SK-N-SH (cell line): ENCODE data around the gene ANGPTL7. TPM values are rescaled to one million over a fixed set of nuclear protein-coding genes. Genes with fewer than 3 reads are reported as not detected.

Experiments
- CTCF ChIA-PET: fragments of 300-600, 350-600 bp; formaldehyde crosslinking; extraction: SDS; loops from one replicate; lab custom pipeline; 2021; lab: Yijun Ruan, JAX
- POLR2A ChIA-PET: fragments of 350-600 bp; sonication (Branson Sonifier 250); formaldehyde crosslinking; extraction: SDS; loops from one replicate; lab custom pipeline; 2020; ENCODE audit warnings: antibody characterized with exemption, inconsistent platforms; lab: Yijun Ruan, JAX
- DNase-seq: peaks from one replicate; pipeline ENCODE4 v3.0.0; 2012
- H2AFZ ChIP-seq: fragments of 200-600 bp; sonication (generic); 2 replicates; pipeline ENCODE4 v1.8.1; 2016; ENCODE audit warnings: antibody characterized with exemption, mild to moderate bottlenecking, low read depth
- H3F3A ChIP-seq: fragments of 200-600 bp; sonication (generic); replicated peaks from 2 replicates; pipeline ENCODE3; 2016; ENCODE audit warnings: antibody characterized with exemption, mild to moderate bottlenecking; ENCODE audit not compliant: insufficient read depth
- H3K27ac ChIP-seq, 2 experiments: fragments of 200-500 bp in 1 of 2; fragments of 200-600 bp in 1 of 2; sonication (Bioruptor generic) in 1 of 2; sonication (generic), shearing (Covaris generic) in 1 of 2; 2 replicates each; pipeline versions ENCODE4 v1.5.1 to v1.6.1; 2014 to 2016; ENCODE audit warnings: low read depth in 2 of 2, inconsistent platforms in 1 of 2, low read length in 1 of 2, mild to moderate bottlenecking in 1 of 2, mixed read lengths in 1 of 2
- H3K27me3 ChIP-seq: fragments of 200-600 bp; sonication (generic), shearing (Covaris generic); 2 replicates; pipeline ENCODE4 v1.6.1; 2016; ENCODE audit warnings: mixed run types; ENCODE audit not compliant: insufficient read depth
- H3K36me3 ChIP-seq, 2 experiments: fragments of 200-500 bp in 1 of 2; fragments of 200-600 bp in 1 of 2; sonication (Bioruptor generic) in 1 of 2; sonication (generic) in 1 of 2; replicated peaks in 1 of 2; 2 replicates each; pipeline versions ENCODE3 to v1.5.1; 2014 to 2016; ENCODE audit warnings: low read length in 1 of 2, mild to moderate bottlenecking in 1 of 2; ENCODE audit not compliant: insufficient read depth in 2 of 2, control insufficient read depth in 1 of 2
- H3K4me1 ChIP-seq, 2 experiments: fragments of 200-500 bp in 1 of 2; fragments of 200-600 bp in 1 of 2; sonication (Bioruptor generic) in 1 of 2; sonication (generic), shearing (Covaris generic) in 1 of 2; 2 replicates each; pipeline versions ENCODE4 v1.5.1 to v1.6.1; 2014 to 2016; ENCODE audit warnings: low read depth in 1 of 2, low read length in 1 of 2, mixed run types in 1 of 2; ENCODE audit not compliant: insufficient read depth in 2 of 2, control insufficient read depth in 1 of 2
- H3K4me2 ChIP-seq: fragments of 200-600 bp; sonication (generic), shearing (Covaris generic); 2 replicates; pipeline ENCODE4 v1.6.1; 2017; ENCODE audit warnings: mixed run types
- H3K4me3 ChIP-seq, 2 experiments: fragments of 200-500 bp in 1 of 2; fragments of 200-600 bp in 1 of 2; sonication (Bioruptor generic) in 1 of 2; sonication (generic), shearing (Covaris generic) in 1 of 2; 2 replicates each; pipeline versions ENCODE4 v1.5.1 to v1.8.1; 2014 to 2016; ENCODE audit warnings: low read depth in 2 of 2, inconsistent platforms in 1 of 2, low read length in 1 of 2, mild to moderate bottlenecking in 1 of 2, mixed read lengths in 1 of 2, moderate library complexity in 1 of 2
- H3K79me2 ChIP-seq: fragments of 200-600 bp; sonication (generic); 2 replicates; pipeline ENCODE4 v1.8.1; 2017; ENCODE audit warnings: mild to moderate bottlenecking; ENCODE audit not compliant: insufficient read depth
- H3K9ac ChIP-seq: fragments of 200-600 bp; sonication (generic); 2 replicates; pipeline ENCODE4 v1.6.1; 2017; ENCODE audit warnings: mixed run types
- H3K9me2 ChIP-seq: fragments of 200-600 bp; sonication (generic); 2 replicates; pipeline ENCODE4 v1.6.1; 2017; ENCODE audit warnings: mixed run types
- H3K9me3 ChIP-seq: fragments of 200-600 bp; sonication (generic); 2 replicates; pipeline ENCODE4 v1.6.1; 2017; ENCODE audit warnings: mixed run types, mild to moderate bottlenecking, moderate library complexity
- H4K20me1 ChIP-seq: fragments of 200-600 bp; sonication (generic); 2 replicates; pipeline ENCODE4 v1.6.1; 2017; ENCODE audit warnings: mild to moderate bottlenecking, mixed run types; ENCODE audit not compliant: insufficient read depth
- CHD2 ChIP-seq: fragments of 150-350 bp; IDR thresholded peaks from 2 replicates; pipeline ENCODE4 v1.6.1; 2018; ENCODE audit warnings: low read length; ENCODE audit not compliant: partially characterized antibody
- EZH2phosphoT487 ChIP-seq: fragments of 200-600 bp; sonication (generic); IDR thresholded peaks from 2 replicates; pipeline ENCODE4 v1.6.1; 2017; ENCODE audit warnings: low read depth, mixed run types, mild to moderate bottlenecking, antibody characterized with exemption, moderate library complexity, borderline replicate concordance
- FOSL2 ChIP-seq: IDR thresholded peaks from 2 replicates; pipeline ENCODE4 v1.4.0; 2012; ENCODE audit warnings: low read depth, mild to moderate bottlenecking, moderate library complexity, borderline replicate concordance
- FOXJ3 ChIP-seq: sonication (generic); formaldehyde crosslinking; IDR thresholded peaks from 2 replicates; pipeline ENCODE4 v1.5.1; 2020; ENCODE audit warnings: mild to moderate bottlenecking, missing genetic modification reagents
- FOXM1 ChIP-seq: IDR thresholded peaks from 2 replicates; pipeline ENCODE4 v1.4.0; 2012; ENCODE audit warnings: low read depth, mild to moderate bottlenecking
- MAX ChIP-seq: IDR thresholded peaks from 2 replicates; pipeline ENCODE4 v1.4.0; 2012; ENCODE audit warnings: low read depth
- MEF2A ChIP-seq: IDR thresholded peaks from 2 replicates; pipeline ENCODE4 v1.4.0; 2012; ENCODE audit warnings: low read depth, borderline replicate concordance
- NFIC ChIP-seq: IDR thresholded peaks from 2 replicates; pipeline ENCODE4 v1.4.0; 2012; ENCODE audit warnings: borderline replicate concordance
- NRF1 ChIP-seq: IDR thresholded peaks from 2 replicates; pipeline ENCODE4 v1.6.1; 2012; ENCODE audit warnings: low read depth, mild to moderate bottlenecking, low read length
- RXRA ChIP-seq: IDR thresholded peaks from 2 replicates; pipeline ENCODE4 v1.4.0; 2012; ENCODE audit warnings: low read depth, mild to moderate bottlenecking, borderline replicate concordance
- TAF1 ChIP-seq: IDR thresholded peaks from 2 replicates; pipeline ENCODE4 v1.6.1; 2012; ENCODE audit warnings: low read depth, mild to moderate bottlenecking, low read length, moderate library complexity, borderline replicate concordance
- YY1 ChIP-seq: IDR thresholded peaks from 2 replicates; pipeline ENCODE4 v1.4.0; 2012; ENCODE audit warnings: low read depth, mild to moderate bottlenecking
- WGBS: methylation state at CpG from one replicate; pipeline ENCODE4 v1.1.6; 2017; ENCODE audit warnings: low lambda C conversion rate; 5-methylcytosine and 5-hydroxymethylcytosine counted together
- polyA plus RNA-seq, 3 experiments: library from polyadenylated mRNA; depleted of rRNA; stranded (reverse); fragments of >200 nt; gene quantifications; 2 replicates each; pipeline ENCODE4 v1.2.3, GENCODE V29; 2012
- TF ChIP-seq, protein P1 (sequence below): fragments of 150-350 bp; IDR thresholded peaks from 2 replicates; pipeline ENCODE4 v1.6.1; 2017; ENCODE audit warnings: antibody characterized with exemption, low read length, low read depth, borderline replicate concordance
- TF ChIP-seq, protein P2 (sequence below): IDR thresholded peaks from 2 replicates; pipeline ENCODE4; 2012
- TF ChIP-seq, protein P3 (sequence below): fragments of 150-350 bp; IDR thresholded peaks from 2 replicates; pipeline ENCODE4 v1.6.1; 2016; ENCODE audit warnings: mild to moderate bottlenecking, low read depth, low read length
- TF ChIP-seq, protein P4 (sequence below): fragments of 200-600 bp; sonication (generic); IDR thresholded peaks from 2 replicates; pipeline ENCODE4 v1.6.1; 2017; ENCODE audit warnings: antibody characterized with exemption, mild to moderate bottlenecking, moderate library complexity

Gene ANGPTL7
- polyA plus RNA-seq, 1 of the 3 experiments (the other 2 are of a cell fraction): 0.08 TPM

GRCh38 chr1:11237356-11237755 lies 48.2 kb downstream of the ANGPTL7 start:
- no peak overlapping the region for H2AFZ ChIP-seq
- WGBS: 96% methylated on average over 6 of the region's 6 CpGs
- DNase-seq: no peak
- no peaks in the 10 kb centered on the region for H3K9me2 ChIP-seq
- no peak overlapping the region for H3K4me3 ChIP-seq
- ChIA-PET POLR2A (no interaction called here), CTCF (interaction anchor here (0.6 to 9.4 kb wide), 4 partner anchors 200 to 761 kb away, joined by 3 to 153 read pairs (median 4); no protein-coding TSS in a partner anchor)
- no peaks in the 10 kb centered on the region for H3K79me2 ChIP-seq
- no peaks in the 10 kb centered on the region for H3K27me3 ChIP-seq
- no peak overlapping the region for H3K9ac ChIP-seq
- no peak overlapping the region for H3K4me2 ChIP-seq
- no peaks in the 10 kb centered on the region for H3F3A ChIP-seq
- TF ChIP-seq, protein P1, sequence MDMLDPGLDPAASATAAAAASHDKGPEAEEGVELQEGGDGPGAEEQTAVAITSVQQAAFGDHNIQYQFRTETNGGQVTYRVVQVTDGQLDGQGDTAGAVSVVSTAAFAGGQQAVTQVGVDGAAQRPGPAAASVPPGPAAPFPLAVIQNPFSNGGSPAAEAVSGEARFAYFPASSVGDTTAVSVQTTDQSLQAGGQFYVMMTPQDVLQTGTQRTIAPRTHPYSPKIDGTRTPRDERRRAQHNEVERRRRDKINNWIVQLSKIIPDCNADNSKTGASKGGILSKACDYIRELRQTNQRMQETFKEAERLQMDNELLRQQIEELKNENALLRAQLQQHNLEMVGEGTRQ: no peak
- H3K4me1 ChIP-seq: no peaks in the 10 kb centered on the region
- no peaks in the 10 kb centered on the region for H4K20me1 ChIP-seq
- H3K36me3 ChIP-seq: peaks cover 42 to 59% of the 10 kb centered on the region in 2 experiments
- H3K9me3 ChIP-seq: no peaks in the 10 kb centered on the region
- no peak overlapping the region for H3K27ac ChIP-seq

DNA sequence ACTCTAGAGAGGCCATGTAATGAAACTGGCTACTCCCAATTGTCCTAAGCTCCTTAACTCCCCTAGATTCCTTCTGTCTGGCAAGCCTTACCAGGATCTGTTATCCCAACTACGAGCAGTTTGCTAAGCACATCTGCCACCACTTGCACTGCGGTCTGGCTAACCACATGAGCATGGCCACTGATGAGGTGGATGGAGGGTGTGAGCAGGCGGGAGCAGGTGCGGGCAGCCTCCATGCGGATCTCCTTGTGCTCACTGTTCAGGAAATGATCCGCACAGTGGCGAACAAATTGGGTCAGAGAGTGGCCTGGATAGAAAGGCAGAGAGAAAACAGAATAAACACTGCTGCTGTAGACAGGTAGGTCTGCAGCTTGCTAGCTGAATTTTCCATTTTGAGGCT lies 49.2 kb downstream of the ANGPTL7 start:
- no peaks in the 10 kb centered on the region for H4K20me1 ChIP-seq
- no peak overlapping the region for H3K9ac ChIP-seq
- H3K79me2 ChIP-seq: no peaks in the 10 kb centered on the region
- no peaks in the 10 kb centered on the region for H3K9me3 ChIP-seq
- H3K4me2 ChIP-seq: no peak overlapping the region
- 94% methylated on average over 7 of the region's 7 CpGs for WGBS
- H3K4me1 ChIP-seq: no peaks in the 10 kb centered on the region
- no peak overlapping the region for H3K4me3 ChIP-seq
- peaks cover 45 to 60% of the 10 kb centered on the region in 2 experiments for H3K36me3 ChIP-seq
- POLR2A ChIA-PET: no interaction called here
- no peaks in the 10 kb centered on the region for H3K9me2 ChIP-seq
- no peaks in the 10 kb centered on the region for H3F3A ChIP-seq
- H3K27ac ChIP-seq: no peak overlapping the region
- CTCF ChIA-PET: interaction anchor here (1.2 to 9.4 kb wide), 3 partner anchors 104 to 412 kb away, joined by 3 to 153 read pairs (median 4); no protein-coding TSS in a partner anchor
- DNase-seq: no peak
- no peak overlapping the region for H2AFZ ChIP-seq
- no peaks in the 10 kb centered on the region for H3K27me3 ChIP-seq
- TF ChIP-seq, protein P2, sequence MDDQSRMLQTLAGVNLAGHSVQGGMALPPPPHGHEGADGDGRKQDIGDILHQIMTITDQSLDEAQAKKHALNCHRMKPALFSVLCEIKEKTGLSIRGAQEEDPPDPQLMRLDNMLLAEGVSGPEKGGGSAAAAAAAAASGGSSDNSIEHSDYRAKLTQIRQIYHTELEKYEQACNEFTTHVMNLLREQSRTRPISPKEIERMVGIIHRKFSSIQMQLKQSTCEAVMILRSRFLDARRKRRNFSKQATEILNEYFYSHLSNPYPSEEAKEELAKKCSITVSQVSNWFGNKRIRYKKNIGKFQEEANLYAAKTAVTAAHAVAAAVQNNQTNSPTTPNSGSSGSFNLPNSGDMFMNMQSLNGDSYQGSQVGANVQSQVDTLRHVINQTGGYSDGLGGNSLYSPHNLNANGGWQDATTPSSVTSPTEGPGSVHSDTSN: no peak
- TF ChIP-seq FOXJ3: no peak
- no peak for TF ChIP-seq NFIC
- no peak for TF ChIP-seq FOSL2
- no peak for TF ChIP-seq RXRA
- TF ChIP-seq FOXM1: no peak
- TF ChIP-seq CHD2: no peak
- TF ChIP-seq NRF1: no peak
- TF ChIP-seq, protein P3, sequence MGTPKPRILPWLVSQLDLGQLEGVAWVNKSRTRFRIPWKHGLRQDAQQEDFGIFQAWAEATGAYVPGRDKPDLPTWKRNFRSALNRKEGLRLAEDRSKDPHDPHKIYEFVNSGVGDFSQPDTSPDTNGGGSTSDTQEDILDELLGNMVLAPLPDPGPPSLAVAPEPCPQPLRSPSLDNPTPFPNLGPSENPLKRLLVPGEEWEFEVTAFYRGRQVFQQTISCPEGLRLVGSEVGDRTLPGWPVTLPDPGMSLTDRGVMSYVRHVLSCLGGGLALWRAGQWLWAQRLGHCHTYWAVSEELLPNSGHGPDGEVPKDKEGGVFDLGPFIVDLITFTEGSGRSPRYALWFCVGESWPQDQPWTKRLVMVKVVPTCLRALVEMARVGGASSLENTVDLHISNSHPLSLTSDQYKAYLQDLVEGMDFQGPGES: no peak
- no peak for TF ChIP-seq YY1
- TF ChIP-seq, protein P4, sequence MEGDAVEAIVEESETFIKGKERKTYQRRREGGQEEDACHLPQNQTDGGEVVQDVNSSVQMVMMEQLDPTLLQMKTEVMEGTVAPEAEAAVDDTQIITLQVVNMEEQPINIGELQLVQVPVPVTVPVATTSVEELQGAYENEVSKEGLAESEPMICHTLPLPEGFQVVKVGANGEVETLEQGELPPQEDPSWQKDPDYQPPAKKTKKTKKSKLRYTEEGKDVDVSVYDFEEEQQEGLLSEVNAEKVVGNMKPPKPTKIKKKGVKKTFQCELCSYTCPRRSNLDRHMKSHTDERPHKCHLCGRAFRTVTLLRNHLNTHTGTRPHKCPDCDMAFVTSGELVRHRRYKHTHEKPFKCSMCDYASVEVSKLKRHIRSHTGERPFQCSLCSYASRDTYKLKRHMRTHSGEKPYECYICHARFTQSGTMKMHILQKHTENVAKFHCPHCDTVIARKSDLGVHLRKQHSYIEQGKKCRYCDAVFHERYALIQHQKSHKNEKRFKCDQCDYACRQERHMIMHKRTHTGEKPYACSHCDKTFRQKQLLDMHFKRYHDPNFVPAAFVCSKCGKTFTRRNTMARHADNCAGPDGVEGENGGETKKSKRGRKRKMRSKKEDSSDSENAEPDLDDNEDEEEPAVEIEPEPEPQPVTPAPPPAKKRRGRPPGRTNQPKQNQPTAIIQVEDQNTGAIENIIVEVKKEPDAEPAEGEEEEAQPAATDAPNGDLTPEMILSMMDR: no peak
- no peak for TF ChIP-seq TAF1
- TF ChIP-seq MEF2A: no peak
- no peak for TF ChIP-seq EZH2phosphoT487
- TF ChIP-seq, protein P1: no peak
- no peak for TF ChIP-seq MAX
